Dendritic cell treated with granulocyte-macrophage colony-stimulating factor and Interleukin-4, amounts not matched to agents 40 ng/mL and 50 ng/mL, for 4 days (primary cell): ENCODE results near the gene CDR2.
"Not testable (repeated sequence)": the region's sequence is repeated elsewhere in the genome, so short reads cannot be mapped to it uniquely, and the experiment has no call there.

Experiments used
- H3K27ac Mint-ChIP-seq: one replicate; pipeline ENCODE4 v1.8.0; 2022; ENCODE audit warnings: mild to moderate bottlenecking, mixed read lengths
- H3K27me3 Mint-ChIP-seq: one replicate; pipeline ENCODE4 v1.8.0; 2022; ENCODE audit warnings: mild to moderate bottlenecking, mixed read lengths
- H3K36me3 Mint-ChIP-seq: one replicate; pipeline ENCODE4 v1.8.0; 2022; ENCODE audit warnings: low read depth, mixed read lengths
- H3K4me1 Mint-ChIP-seq: one replicate; pipeline ENCODE4 v1.8.0; 2022; ENCODE audit warnings: low read depth, mixed read lengths
- H3K4me3 Mint-ChIP-seq: one replicate; pipeline ENCODE4 v1.8.0; 2022; ENCODE audit warnings: mild to moderate bottlenecking, moderate library complexity, mixed read lengths
- H3K9me3 Mint-ChIP-seq: one replicate; pipeline ENCODE4 v1.8.0; 2022; ENCODE audit warnings: mixed read lengths
- intact Hi-C: fragments of 100-400 bp; cut with micrococcal nuclease; formaldehyde crosslinking; loops from one replicate; pipeline ENCODE4 v1.15.0; 2022

Gene CDR2

GRCh38 chr16:22308824-22309520 is 65.4 kb downstream of the CDR2 start:
- peaks cover 92% of the 10 kb centered on the region for H3K36me3 Mint-ChIP-seq
- H3K27me3 Mint-ChIP-seq, result no peaks in the 10 kb centered on the region
- H3K4me1 Mint-ChIP-seq, result no peaks in the 10 kb centered on the region
- H3K4me3 Mint-ChIP-seq, result no peak overlapping the region
- intact Hi-C loops, result no loop called here
- H3K9me3 Mint-ChIP-seq, result no peaks in the 10 kb centered on the region
- H3K27ac Mint-ChIP-seq, result peak overlapping the region; percentile 18

GRCh38 chr16:22307838-22308237 is 66.6 kb downstream of the CDR2 start:
- no peaks in the 10 kb centered on the region for H3K4me1 Mint-ChIP-seq
- H3K4me3 Mint-ChIP-seq, result no peak overlapping the region
- no peak overlapping the region for H3K27ac Mint-ChIP-seq
- H3K9me3 Mint-ChIP-seq, result no peaks in the 10 kb centered on the region
- intact Hi-C loops, result no loop called here
- H3K36me3 Mint-ChIP-seq, result peaks cover 92% of the 10 kb centered on the region
- H3K27me3 Mint-ChIP-seq, result no peaks in the 10 kb centered on the region

- Mint-ChIP-seq H3K9me3 (no peaks in the 10 kb centered on the region), H3K36me3 (peaks cover 92% of the 10 kb centered on the region), H3K27ac (no peak overlapping the region), H3K4me3 (no peak overlapping the region), H3K27me3 (no peaks in the 10 kb centered on the region), H3K4me1 (no peaks in the 10 kb centered on the region)
- intact Hi-C loops, result no loop called here
Measured at GRCh38 chr16:22306788-22307187, 67.6 kb downstream of the CDR2 start.

- Mint-ChIP-seq H3K4me1 (peaks cover 16% of the 10 kb centered on the region), H3K27me3 (no peaks in the 10 kb centered on the region), H3K36me3 (peaks cover 82% of the 10 kb centered on the region), H3K9me3 (no peaks in the 10 kb centered on the region), H3K27ac (no peak overlapping the region), H3K4me3 (no peak overlapping the region)
- intact Hi-C loops, result no loop called here
Measured at GRCh38 chr16:22304411-22304810, 70.0 kb downstream of the CDR2 start.

- H3K27me3 Mint-ChIP-seq, result no peaks in the 10 kb centered on the region
Measured at GRCh38 chr16:22302776-22303363, 71.5 kb downstream of the CDR2 start.

GRCh38 chr16:22301423-22301822 is 73.0 kb downstream of the CDR2 start:
- Mint-ChIP-seq H3K36me3 (peaks cover 68% of the 10 kb centered on the region), H3K4me1 (peaks cover 36% of the 10 kb centered on the region)
- H3K9me3 Mint-ChIP-seq, H3K27me3 Mint-ChIP-seq, H3K4me3 Mint-ChIP-seq, H3K27ac Mint-ChIP-seq, intact Hi-C loops: not testable (repeated sequence)

More at GRCh38 chr16:22302776-22303363, 71.5 kb downstream of the CDR2 start:
- Mint-ChIP-seq H3K9me3 (no peaks in the 10 kb centered on the region), H3K27ac (no peak overlapping the region), H3K36me3 (peaks cover 74% of the 10 kb centered on the region), H3K4me3 (no peak overlapping the region), H3K4me1 (peaks cover 30% of the 10 kb centered on the region)
- intact Hi-C loops, result no loop called here

GRCh38 chr16:22300427-22301071 is 73.9 kb downstream of the CDR2 start:
- Mint-ChIP-seq H3K4me1 (peaks cover 41% of the 10 kb centered on the region), H3K27me3 (no peaks in the 10 kb centered on the region), H3K27ac (no peak overlapping the region), H3K36me3 (peaks cover 63% of the 10 kb centered on the region), H3K9me3 (no peaks in the 10 kb centered on the region), H3K4me3 (no peak overlapping the region)
- intact Hi-C loops, result no loop called here

GRCh38 chr16:22299036-22299435 is 75.4 kb downstream of the CDR2 start:
- Mint-ChIP-seq H3K27ac (peak overlapping the region; percentile 94), H3K9me3 (no peaks in the 10 kb centered on the region), H3K27me3 (no peaks in the 10 kb centered on the region), H3K36me3 (peaks cover 48% of the 10 kb centered on the region), H3K4me3 (no peak overlapping the region), H3K4me1 (peaks cover 41% of the 10 kb centered on the region)
- intact Hi-C loops, result no loop called here

GRCh38 chr16:22297871-22298733 is 76.3 kb downstream of the CDR2 start:
- H3K9me3 Mint-ChIP-seq, result no peaks in the 10 kb centered on the region

GRCh38 chr16:22297114-22297870 is 77.1 kb downstream of the CDR2 start, which contains the start of gene POLR3E:
POLR3E (plus strand) TSS chr16:22297409; CDS start chr16:22302969, 5,560 bp downstream.
- Mint-ChIP-seq H3K36me3 (peaks cover 30% of the 10 kb centered on the region), H3K27ac (peak within 1 kb of the TSS; percentile 94), H3K9me3 (no peaks in the 10 kb centered on the region), H3K27me3 (no peaks in the 10 kb centered on the region), H3K4me1 (peaks cover 41% of the 10 kb centered on the region), H3K4me3 (peak within 1 kb of the TSS; percentile 95)
- intact Hi-C loops, result loop anchor here (1.0 kb wide), 2 partner anchors 90 to 107 kb away; no protein-coding TSS in a partner anchor

More at GRCh38 chr16:22297871-22298733, 76.3 kb downstream of the CDR2 start:
- Mint-ChIP-seq H3K4me3 (peak overlapping the region; percentile 95), H3K27me3 (no peaks in the 10 kb centered on the region), H3K36me3 (peaks cover 38% of the 10 kb centered on the region), H3K4me1 (peaks cover 41% of the 10 kb centered on the region), H3K27ac (peak overlapping the region; percentile 94)
- intact Hi-C loops, result loop anchor here (1.0 kb wide), 2 partner anchors 91 to 108 kb away; no protein-coding TSS in a partner anchor

- intact Hi-C loops, result loop anchor here (1.0 kb wide), 2 partner anchors 89 to 106 kb away; no protein-coding TSS in a partner anchor
- H3K9me3 Mint-ChIP-seq, result no peaks in the 10 kb centered on the region
- peaks cover 41% of the 10 kb centered on the region for H3K4me1 Mint-ChIP-seq
- H3K27me3 Mint-ChIP-seq, result no peaks in the 10 kb centered on the region
- H3K36me3 Mint-ChIP-seq, result peaks cover 24% of the 10 kb centered on the region
- H3K27ac Mint-ChIP-seq, result peak overlapping the region; percentile 94
- peak overlapping the region; percentile 95 for H3K4me3 Mint-ChIP-seq
Measured at GRCh38 chr16:22296225-22297113, 78.0 kb downstream of the CDR2 start.
